A549 (cell line): ENCODE measurements around the gene HRH1.

Source experiments
- CHD2 ChIP-seq: fragments of 150-350 bp; IDR thresholded peaks from 2 replicates; pipeline ENCODE4 v1.6.1; 2014; ENCODE audit warnings: low read length; ENCODE audit not compliant: partially characterized antibody
- EP300 ChIP-seq, 2 experiments: fragments of >200 bp; sonication (Bioruptor Twin); formaldehyde crosslinking; IDR thresholded peaks; 2 replicates in 1 of 2; 3 replicates in 1 of 2; pipeline ENCODE4 v1.6.1; 2016 to 2017
- ESRRA ChIP-seq: fragments of 150-350 bp; IDR thresholded peaks from 2 replicates; pipeline ENCODE4 v1.6.1; 2014; ENCODE audit warnings: mild to moderate bottlenecking, low read length, borderline replicate concordance
- HOXB13 ChIP-seq: fragments of 250-450 bp; sonication (Bioruptor Pico); IDR thresholded peaks from 2 replicates; pipeline ENCODE4 v1.5.0; 2020; ENCODE audit warnings: low read depth, mild to moderate bottlenecking, moderate library complexity
- JUN ChIP-seq, 2 experiments: fragments of >200 bp; sonication (Bioruptor Twin); formaldehyde crosslinking; IDR thresholded peaks; 2 replicates in 1 of 2; 3 replicates in 1 of 2; pipeline ENCODE4 v1.6.1; 2016 to 2017
- NFE2L2 ChIP-seq: fragments of 150-350 bp; conservative IDR thresholded peaks from 2 replicates; pipeline ENCODE4 v1.6.1; 2014; ENCODE audit warnings: low read length
- NPAS2 ChIP-seq: fragments of 250-450 bp; sonication (Bioruptor Pico); IDR thresholded peaks from 2 replicates; pipeline ENCODE4 v1.8.0; 2022; ENCODE audit warnings: mild to moderate bottlenecking, moderate library complexity, borderline replicate concordance
- POLR2A ChIP-seq: IDR thresholded peaks from 2 replicates; pipeline ENCODE4 v1.6.1; 2012; ENCODE audit warnings: mild to moderate bottlenecking, low read length
- POLR2AphosphoS2 ChIP-seq: conservative IDR thresholded peaks from 2 replicates; pipeline ENCODE4 v1.6.1; 2012; ENCODE audit warnings: low read length, improper control_type of control experiment, inconsistent platforms
- RARB ChIP-seq: fragments of 250-450 bp; sonication (Bioruptor Pico); IDR thresholded peaks from 2 replicates; pipeline ENCODE4 v1.8.0; 2021; ENCODE audit warnings: mild to moderate bottlenecking, moderate library complexity
- SMC3 ChIP-seq: fragments of >200 bp; sonication (Bioruptor Twin); formaldehyde crosslinking; IDR thresholded peaks from 3 replicates; pipeline ENCODE4 v1.6.1; 2018; ENCODE audit warnings: inconsistent platforms
- TF ChIP-seq, protein P1 (sequence below): fragments of >200 bp; sonication (Bioruptor Twin); formaldehyde crosslinking; IDR thresholded peaks from 3 replicates; pipeline ENCODE4 v1.5.1; 2016
- TF ChIP-seq, protein P2 (sequence below): fragments of 250-450 bp; sonication (Bioruptor Pico); IDR thresholded peaks from 2 replicates; pipeline ENCODE4 v1.5.0; 2021; ENCODE audit warnings: mild to moderate bottlenecking, moderate library complexity, borderline replicate concordance

DNA sequence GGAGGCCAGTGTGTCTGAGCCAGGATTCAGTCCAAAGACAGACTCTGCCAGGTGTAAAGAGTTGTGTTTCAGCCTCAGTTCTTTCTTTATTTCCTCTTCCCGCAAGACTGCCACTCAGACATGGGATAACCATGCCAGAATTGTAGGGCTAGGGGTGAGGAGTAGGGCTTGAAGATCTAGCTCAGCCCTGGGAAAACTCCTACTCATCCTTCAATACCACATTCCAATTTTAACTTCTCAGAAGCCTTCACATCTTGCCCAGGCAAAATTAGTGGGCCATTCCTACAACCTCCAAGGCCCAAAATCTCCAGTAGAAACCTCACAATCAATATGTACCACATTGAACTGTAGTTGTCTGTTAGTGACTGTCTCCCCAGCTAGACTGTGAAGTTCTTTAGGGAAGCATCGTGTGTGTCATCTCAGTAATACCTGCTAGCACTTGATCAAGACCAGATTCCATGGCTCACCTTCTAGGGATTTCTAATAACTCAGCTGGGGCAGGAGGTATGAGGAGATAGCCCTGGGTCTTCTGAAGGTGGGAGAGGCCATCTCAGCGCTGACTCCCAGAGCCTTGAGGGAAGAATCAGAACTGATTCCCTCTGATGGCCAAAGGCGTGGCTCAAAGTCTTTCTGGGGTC, 19.7 kb downstream of the HRH1 start:
- no peak for TF ChIP-seq EP300 (IDR thresholded peaks at IDR 0.05)
- TF ChIP-seq NPAS2 (CRISPR knock-in tag) = no peak
- TF ChIP-seq ESRRA = no peak
- no peak for TF ChIP-seq HOXB13 (CRISPR knock-in tag)
- TF ChIP-seq, protein P1, sequence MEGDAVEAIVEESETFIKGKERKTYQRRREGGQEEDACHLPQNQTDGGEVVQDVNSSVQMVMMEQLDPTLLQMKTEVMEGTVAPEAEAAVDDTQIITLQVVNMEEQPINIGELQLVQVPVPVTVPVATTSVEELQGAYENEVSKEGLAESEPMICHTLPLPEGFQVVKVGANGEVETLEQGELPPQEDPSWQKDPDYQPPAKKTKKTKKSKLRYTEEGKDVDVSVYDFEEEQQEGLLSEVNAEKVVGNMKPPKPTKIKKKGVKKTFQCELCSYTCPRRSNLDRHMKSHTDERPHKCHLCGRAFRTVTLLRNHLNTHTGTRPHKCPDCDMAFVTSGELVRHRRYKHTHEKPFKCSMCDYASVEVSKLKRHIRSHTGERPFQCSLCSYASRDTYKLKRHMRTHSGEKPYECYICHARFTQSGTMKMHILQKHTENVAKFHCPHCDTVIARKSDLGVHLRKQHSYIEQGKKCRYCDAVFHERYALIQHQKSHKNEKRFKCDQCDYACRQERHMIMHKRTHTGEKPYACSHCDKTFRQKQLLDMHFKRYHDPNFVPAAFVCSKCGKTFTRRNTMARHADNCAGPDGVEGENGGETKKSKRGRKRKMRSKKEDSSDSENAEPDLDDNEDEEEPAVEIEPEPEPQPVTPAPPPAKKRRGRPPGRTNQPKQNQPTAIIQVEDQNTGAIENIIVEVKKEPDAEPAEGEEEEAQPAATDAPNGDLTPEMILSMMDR = no peak
- TF ChIP-seq, protein P2, sequence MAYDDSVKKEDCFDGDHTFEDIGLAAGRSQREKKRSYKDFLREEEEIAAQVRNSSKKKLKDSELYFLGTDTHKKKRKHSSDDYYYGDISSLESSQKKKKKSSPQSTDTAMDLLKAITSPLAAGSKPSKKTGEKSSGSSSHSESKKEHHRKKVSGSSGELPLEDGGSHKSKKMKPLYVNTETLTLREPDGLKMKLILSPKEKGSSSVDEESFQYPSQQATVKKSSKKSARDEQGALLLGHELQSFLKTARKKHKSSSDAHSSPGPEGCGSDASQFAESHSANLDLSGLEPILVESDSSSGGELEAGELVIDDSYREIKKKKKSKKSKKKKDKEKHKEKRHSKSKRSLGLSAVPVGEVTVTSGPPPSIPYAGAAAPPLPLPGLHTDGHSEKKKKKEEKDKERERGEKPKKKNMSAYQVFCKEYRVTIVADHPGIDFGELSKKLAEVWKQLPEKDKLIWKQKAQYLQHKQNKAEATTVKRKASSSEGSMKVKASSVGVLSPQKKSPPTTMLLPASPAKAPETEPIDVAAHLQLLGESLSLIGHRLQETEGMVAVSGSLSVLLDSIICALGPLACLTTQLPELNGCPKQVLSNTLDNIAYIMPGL (CRISPR knock-in tag) = no peak
- no peak for TF ChIP-seq POLR2AphosphoS2
- TF ChIP-seq JUN (IDR thresholded peaks at IDR 0.05) = no peak
- TF ChIP-seq POLR2A = no peak
- no peak for TF ChIP-seq CHD2
- no peak for TF ChIP-seq SMC3
- no peak for TF ChIP-seq NFE2L2
- TF ChIP-seq RARB = no peak
